ENCODE data around the gene MAD2L1BP.

Gene MAD2L1BP

GRCh38 chr6:43667245-43668150 lies 31.9 kb downstream of the MAD2L1BP start:
- DNase-seq: peak; percentile 64

DNA sequence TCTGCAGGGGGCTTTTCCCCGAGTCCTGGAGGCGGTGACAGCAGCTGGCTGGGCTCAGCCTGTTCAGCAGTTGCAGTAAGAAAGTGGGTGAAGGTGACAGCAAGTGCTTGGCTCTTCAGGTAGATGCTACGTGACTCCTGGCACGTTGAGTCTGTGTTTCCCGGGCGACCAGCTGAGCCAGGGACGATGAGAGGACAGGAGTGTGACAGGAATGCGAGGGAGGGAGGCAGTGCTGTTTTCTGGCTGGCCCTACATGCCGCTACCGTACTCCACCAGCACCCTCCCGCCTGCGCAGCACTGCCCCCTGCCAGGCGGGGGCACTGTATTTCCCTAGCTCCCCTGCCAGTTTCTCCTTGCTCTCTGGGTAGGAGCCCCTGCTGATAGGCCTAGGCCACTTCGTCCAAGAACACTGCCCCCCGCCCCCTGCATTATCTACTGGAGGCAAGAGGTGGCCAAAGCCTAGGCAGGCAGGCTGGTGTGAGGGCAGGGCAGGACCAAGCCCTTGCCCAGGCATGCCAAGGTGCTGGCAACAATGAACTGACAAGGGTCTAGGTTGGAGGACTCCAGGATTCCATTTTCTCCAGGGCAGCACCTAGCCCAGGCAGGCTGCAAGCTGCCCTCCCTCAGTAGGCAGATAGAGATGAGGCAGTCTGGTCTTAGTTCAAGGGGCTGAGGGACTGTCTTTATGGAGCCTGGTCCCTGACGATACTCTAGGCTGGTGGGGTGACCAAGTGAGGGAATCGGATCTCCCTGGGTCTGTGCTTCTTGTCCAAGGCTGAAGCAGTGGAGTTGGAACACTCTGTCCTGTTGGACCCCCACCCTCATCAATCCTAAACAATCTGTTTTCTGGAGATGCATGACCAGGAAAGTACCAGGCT lies 32.8 kb downstream of the MAD2L1BP start:
- DNase-seq: no peak

- no peak for DNase-seq
These were observed 33.6 kb downstream of the MAD2L1BP start for GRCh38 chr6:43669050-43669921.

DNA sequence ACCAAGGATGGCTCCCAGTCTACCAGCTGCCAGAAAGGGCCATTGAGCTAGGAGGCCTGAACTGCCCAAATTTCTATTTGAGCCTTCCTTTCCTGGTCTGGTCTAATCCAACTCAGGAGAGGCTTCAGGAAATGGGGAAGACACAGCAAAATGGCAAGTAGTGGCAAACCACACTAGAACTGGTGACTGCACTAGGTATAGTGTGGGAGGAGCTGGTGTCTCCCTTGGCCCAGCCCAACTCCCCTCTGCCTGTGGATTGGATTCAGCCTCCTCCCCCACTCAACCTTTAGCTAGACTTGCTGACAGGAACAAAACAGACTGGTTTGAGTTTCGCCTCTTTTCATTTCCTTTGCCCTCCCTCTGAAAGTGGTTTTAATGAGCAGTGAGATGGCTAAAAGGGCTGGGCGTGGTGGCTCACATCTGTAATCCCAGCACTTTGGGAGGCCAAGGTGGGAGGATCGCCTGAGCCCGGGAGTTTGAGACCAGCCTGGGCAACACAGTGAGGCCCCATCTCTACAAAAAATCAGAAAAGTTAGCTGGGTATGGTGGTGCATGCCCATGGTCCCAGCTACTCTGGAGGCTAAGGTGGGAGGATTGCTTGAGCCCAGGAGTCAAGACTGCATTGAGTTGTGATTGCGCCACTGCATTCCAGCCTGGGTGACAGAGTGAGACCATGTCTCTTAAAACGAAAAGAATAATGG lies 34.4 kb downstream of the MAD2L1BP start:
- no peak for DNase-seq

GRCh38 chr6:43670623-43670986 lies 35.0 kb downstream of the MAD2L1BP start:
- DNase-seq: no peak

DNA sequence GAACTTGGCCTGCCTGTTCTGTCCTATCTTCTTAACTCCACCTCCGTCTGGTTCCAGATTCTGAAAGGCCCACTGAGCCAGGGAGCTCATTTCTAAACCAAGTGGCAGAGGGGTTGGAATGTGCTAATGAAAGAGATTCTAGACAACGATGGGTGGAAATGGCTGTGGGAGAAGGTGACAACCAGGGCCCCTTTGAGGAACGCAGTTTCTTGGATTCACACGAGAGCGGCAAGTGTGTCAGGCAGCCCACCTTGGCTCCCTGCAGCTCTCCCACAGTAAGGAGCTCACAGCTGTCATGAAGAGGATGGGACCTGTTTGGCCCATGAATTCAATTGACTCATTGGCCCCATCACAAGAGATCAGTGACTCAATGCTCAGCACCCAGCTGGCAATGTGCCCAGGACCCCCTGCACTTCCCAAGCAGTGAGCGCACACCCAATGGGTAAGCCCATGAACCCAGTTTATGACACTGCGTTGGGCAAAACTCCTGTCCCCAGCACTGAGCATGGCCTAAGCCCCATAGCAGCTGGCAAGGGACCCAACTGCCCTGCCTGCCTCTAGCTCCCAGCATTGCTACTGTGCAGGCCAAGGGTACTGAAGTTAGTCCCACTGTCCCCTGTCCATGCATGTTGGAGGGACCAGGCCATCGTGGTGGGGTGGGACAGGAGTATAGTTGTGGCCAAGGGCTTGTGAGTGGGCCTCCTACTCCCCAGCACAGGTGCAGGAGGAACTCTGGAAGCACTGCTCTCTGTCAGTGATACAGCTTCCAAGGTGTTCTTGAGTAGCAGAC lies 35.6 kb downstream of the MAD2L1BP start:
- DNase-seq: no peak

DNA sequence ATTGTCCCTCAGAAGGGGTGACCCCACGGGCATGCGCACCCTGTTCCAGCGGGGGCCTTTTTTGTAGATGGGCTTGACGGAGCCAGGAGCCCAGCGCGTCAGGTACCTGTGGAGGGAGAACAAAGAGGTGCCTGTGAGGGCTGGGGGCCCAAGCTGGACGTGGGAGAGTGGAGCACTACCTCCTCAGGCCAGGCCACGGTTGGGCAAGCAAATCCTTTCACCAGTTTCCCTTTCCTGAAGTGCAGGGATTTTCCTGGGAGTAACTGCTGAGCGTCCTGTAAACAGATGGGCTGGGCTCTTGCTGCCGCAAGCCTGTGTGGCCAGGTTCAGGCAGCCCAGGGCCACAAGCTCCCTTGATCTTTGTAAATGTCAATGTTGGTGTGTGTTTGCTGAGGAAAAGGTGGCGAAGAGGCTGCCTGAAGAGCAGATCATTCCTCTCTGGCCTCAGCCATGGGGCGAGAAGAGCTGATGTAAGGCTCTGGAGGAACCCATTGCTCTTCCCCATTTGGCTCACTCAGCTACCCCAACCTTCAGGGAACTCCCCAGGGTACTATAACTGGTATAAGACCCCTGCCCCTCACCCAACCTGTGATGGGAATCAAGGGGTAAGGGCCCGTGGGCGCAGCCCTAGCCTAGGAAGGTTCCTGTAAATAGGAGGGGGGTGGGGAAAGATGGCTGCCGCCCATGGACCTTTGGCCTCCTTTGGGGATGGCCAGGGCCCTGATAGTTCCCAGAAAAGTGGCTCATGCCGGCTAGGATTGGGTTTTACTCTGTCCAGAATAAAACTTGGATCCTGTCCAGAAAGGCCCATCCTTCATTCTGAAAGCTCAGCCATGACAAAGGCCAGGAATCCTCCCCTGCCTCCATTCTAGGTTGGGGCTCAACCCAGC lies 36.4 kb downstream of the MAD2L1BP start:
- DNase-seq: no peak

DNA sequence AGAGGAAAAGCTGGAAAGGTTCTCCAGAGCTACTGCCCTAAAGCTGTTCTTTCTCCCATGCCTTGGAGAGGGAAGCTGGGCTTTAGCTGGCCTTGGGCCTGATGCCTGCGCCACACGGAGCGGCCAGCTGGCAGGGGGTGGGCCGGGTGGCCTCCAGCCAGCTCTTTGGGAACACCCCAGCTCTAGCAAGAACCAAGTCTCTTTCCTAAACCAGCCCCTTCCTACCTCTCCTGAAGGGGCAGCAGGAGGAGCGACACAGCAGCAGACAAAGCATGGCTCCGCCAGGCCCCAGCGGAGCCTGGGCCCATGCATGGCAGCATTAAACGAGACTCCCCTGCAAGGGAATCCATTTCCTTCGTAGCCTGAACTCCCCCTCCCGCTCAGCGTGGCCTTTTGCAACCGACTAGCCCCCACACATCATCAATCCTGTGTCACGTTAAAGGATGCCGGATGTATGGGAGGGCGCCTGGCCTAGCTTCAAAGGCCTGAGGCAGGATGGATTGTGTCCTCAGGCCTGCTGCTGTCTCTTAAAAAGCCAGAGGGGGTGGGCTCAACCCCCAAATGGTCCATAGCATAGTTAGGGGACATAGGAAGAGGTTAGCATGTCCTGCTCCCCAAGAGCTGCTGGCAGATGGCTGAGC lies 37.9 kb downstream of the MAD2L1BP start:
- DNase-seq: no peak

DNA sequence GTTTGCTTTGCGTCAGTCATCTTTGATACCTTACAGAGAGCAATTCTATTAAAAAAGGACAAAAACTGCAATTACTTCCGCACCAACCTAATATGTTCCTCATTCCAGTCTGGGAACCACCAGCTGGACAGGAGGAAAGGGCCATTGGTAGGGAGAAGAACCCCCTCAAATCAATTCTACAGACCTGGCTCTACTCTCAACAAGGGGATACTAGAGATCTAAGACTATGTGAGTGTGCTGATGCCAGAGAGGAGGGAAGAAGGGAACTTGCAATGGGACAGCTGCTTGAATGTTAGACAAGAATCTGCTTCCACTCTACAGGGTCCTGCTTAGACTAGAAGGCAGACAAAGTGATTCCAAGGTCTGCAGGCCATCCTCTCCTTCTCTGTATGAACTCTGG lies 38.7 kb downstream of the MAD2L1BP start:
- no peak for DNase-seq

DNA sequence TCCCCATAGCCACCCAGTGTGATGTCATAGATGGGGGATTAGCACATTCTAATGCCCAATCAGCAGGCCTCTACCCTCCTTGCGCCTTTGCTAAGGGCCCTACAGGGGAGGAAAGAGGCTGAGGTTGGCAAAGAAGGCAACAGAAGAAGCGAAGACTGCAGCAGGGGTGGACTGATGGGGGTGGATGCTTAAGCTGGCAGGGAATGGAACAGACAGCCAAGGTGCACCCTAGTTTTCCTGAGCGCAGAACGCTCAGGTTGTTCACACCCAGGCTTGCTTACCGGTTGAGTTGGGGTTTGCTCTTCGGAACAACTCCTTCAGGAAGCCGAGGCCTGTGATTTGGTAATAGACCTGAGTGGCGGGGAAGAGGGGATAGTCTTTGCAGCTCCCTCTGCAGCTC lies 39.3 kb downstream of the MAD2L1BP start:
- no peak for DNase-seq

- no peak for DNase-seq
These were observed 41.4 kb downstream of the MAD2L1BP start for GRCh38 chr6:43676962-43677606.

DNA sequence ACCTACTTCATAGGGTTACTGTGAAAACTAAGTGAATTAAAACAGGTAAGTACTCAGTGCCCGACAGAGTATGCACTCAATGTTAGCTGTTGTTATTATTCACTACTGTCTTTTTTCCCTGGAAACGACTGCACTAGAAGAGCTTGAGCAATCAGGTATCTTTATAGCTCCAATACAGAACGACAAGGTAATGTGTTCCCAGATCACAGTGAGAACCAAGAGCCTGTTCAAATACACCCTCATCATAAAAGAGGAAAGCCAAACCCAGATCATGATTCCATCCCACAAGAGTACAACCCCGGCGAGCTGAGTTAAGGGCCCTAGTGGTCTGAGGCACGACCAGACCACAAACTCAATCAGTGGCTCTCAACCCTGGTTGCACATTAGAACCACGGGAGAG lies 42.1 kb downstream of the MAD2L1BP start:
- no peak for DNase-seq

GRCh38 chr6:43678341-43678740 lies 42.7 kb downstream of the MAD2L1BP start:
- no peak for DNase-seq

DNA sequence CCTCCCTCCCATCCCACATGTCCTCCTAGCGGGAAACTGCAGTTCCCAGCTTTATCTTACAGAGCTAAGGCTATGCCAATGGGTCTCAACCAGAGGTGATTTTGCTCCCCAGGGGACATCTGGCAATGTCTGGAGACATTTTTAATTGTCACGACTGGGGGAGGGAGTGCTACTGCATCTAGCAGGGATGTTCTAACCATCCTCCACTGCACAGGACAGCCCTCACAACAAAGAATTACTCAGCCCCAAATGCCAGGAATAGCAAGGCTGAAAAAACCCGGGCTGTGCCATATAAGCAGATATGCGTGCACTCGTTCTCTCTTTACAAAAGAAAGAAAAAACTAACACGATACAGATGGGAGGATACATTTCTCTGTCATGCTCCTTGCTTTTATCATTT lies 43.4 kb downstream of the MAD2L1BP start:
- no peak for DNase-seq

DNA sequence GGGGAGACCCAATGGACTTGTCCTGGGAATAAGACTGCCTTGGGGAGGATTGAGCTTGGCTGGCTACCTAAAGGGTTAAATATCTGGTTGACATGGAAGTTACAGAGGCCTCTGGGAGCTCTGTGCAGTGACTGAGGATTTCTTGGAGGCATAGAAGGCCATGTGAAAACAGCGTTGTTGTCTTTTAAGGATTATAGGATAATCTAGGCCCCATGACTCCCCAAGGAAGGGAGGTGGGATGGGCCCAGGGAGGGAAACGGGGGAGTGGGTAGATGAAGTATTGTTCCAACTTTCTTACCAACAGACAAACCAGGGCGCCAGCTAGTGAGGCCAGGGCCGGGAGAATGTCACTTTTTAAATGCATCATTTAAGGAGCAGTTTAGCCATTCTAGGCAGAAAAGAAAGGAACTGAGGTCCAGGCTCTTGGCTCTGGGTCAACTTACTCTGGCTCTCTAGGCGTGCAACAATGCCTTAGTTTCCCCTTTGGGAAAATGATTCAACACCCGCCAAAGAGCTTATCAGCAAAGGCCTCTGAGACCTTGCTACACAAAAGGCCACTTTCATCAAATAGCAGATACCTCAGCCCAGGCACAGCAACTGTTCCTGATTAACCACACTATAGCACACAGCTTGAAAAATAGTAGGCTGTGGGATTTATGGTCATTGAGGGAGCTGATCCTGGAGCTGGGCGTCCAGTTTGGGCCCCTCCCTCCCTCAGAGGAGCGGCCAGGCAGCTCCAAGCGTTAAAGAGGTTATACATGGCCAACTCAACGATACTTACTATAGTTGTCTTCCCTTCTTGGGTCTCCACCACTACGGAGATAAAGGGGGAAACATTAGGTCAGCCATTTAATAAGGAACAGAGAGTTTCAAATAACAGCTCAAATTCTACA lies 44.9 kb downstream of the MAD2L1BP start:
- DNase-seq: no peak

- DNase-seq: no peak
These were observed 45.7 kb downstream of the MAD2L1BP start for GRCh38 chr6:43681303-43681702.

- DNase-seq: no peak
These were observed 47.2 kb downstream of the MAD2L1BP start for GRCh38 chr6:43682724-43683429.
